HG03095 (cell line): ENCODE results near the gene PPP1R8.

Experiments used
- ATAC-seq: cut with Tn5 transposase; IDR thresholded peaks from one replicate; pipeline ENCODE4 v1.9.1; 2021; ENCODE audit warnings: moderate library complexity; ENCODE audit not compliant: unreplicated experiment

The PPP1R8 gene

DNA sequence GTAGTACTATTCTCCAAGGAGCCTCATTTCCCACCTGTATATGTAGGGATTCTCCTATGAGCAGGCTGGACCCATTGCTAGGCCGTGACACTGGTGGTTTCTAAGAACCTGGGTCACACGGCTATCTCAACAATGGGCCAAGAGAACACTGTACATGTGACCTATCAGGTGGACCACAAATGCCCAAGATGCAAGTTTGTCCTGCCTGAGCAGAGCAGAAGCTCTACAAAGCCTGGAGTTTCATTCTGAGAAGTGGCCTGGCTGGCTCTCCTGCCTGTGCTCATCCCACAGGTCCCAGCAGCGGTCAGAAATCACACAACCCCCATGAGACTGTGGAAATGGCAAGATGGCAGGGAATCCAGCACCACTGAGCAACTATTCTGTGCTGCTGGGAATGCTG is 58.9 kb downstream of the PPP1R8 start:
- no peak for ATAC-seq

- ATAC-seq, result no peak
These were observed 60.8 kb downstream of the PPP1R8 start for GRCh38 chr1:27891196-27891889.

- ATAC-seq, result no peak
These were observed 63.9 kb downstream of the PPP1R8 start for GRCh38 chr1:27894521-27894920.
